ENCODE results near the gene PHACTR3.

DNA sequence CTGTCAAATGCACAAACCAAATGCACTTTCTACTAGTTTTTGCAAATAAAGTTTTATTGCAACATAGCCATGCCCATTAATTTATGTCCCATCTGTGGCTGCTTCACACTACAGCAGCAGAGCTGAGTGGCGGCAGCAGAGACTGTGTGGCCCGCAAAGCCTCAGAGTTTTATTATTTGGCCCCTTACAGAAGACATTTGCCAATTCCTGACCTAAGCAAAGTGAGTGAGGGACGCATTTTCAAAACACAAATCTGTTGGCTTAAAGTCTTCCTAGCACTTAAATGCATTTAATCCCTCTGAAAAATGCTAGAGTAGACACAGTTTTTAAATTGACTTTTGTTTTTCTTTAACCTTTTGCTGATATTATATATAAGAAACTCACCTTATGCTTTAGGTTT, 126.4 kb downstream of the PHACTR3 start:
- TF ChIP-seq, protein P1, sequence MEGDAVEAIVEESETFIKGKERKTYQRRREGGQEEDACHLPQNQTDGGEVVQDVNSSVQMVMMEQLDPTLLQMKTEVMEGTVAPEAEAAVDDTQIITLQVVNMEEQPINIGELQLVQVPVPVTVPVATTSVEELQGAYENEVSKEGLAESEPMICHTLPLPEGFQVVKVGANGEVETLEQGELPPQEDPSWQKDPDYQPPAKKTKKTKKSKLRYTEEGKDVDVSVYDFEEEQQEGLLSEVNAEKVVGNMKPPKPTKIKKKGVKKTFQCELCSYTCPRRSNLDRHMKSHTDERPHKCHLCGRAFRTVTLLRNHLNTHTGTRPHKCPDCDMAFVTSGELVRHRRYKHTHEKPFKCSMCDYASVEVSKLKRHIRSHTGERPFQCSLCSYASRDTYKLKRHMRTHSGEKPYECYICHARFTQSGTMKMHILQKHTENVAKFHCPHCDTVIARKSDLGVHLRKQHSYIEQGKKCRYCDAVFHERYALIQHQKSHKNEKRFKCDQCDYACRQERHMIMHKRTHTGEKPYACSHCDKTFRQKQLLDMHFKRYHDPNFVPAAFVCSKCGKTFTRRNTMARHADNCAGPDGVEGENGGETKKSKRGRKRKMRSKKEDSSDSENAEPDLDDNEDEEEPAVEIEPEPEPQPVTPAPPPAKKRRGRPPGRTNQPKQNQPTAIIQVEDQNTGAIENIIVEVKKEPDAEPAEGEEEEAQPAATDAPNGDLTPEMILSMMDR (IDR thresholded peaks at IDR 0.05): no peak
- no peak for TF ChIP-seq ZFX (IDR thresholded peaks at IDR 0.05; ENCODE audit: borderline replicate concordance)
